Natural killer cell (primary cell): ENCODE data around the gene SIRPD. TPM values are rescaled to one million over a fixed set of nuclear protein-coding genes. Genes with fewer than 3 reads are reported as not detected.

Source experiments
- ATAC-seq, 3 donors: fragments of 150-1000 bp in 2 of 3; fragments of 200-7000 bp in 1 of 3; cut with Tn5 transposase; 1 replicate in 1 of 3; 2 replicates in 2 of 3; pipeline ENCODE4 v1.10.0; 2021; ENCODE audit warnings: mild to moderate bottlenecking in 2 of 3, moderate library complexity in 2 of 3
- DNase-seq, 2 donors: peaks; one replicate each; pipeline versions ENCODE4 v3.0.0 to v3.0.0-alpha.2; 2013 to 2021; ENCODE audit warnings: mixed read lengths in 1 of 2
- H3K27ac ChIP-seq: one replicate; pipeline ENCODE4 v1.5.1; 2013; ENCODE audit warnings: mild to moderate bottlenecking, low read length
- H3K27me3 ChIP-seq: one replicate; pipeline ENCODE4 v1.6.1; 2013; ENCODE audit warnings: low read length; ENCODE audit not compliant: control insufficient read depth, insufficient read depth
- H3K36me3 ChIP-seq: one replicate; pipeline ENCODE4 v1.6.1; 2013; ENCODE audit warnings: low read length; ENCODE audit not compliant: control insufficient read depth, insufficient read depth
- H3K4me1 ChIP-seq: one replicate; pipeline ENCODE4 v1.6.1; 2013; ENCODE audit warnings: low read length; ENCODE audit not compliant: control insufficient read depth, insufficient read depth
- H3K4me3 ChIP-seq: one replicate; pipeline ENCODE4 v1.5.1; 2013; ENCODE audit warnings: low read length
- H3K9me3 ChIP-seq: one replicate; pipeline ENCODE4 v1.6.1; 2013; ENCODE audit warnings: low read length; ENCODE audit not compliant: control insufficient read depth, insufficient read depth
- H3K27ac Mint-ChIP-seq, 2 donors: one replicate each; pipeline ENCODE4 v1.8.0; 2022; ENCODE audit warnings: mild to moderate bottlenecking in 2 of 2, mixed read lengths in 2 of 2, moderate library complexity in 1 of 2
- H3K27me3 Mint-ChIP-seq, 2 donors: one replicate each; pipeline ENCODE4 v1.8.0; 2022; ENCODE audit warnings: low read depth in 2 of 2, mixed read lengths in 2 of 2
- H3K36me3 Mint-ChIP-seq: one replicate; pipeline ENCODE4 v1.8.0; 2022; ENCODE audit warnings: mixed read lengths
- H3K4me1 Mint-ChIP-seq, 2 donors: one replicate each; pipeline ENCODE4 v1.8.0; 2022; ENCODE audit warnings: mixed read lengths in 2 of 2
- H3K4me3 Mint-ChIP-seq: one replicate; pipeline ENCODE4 v1.8.0; 2022; ENCODE audit warnings: mild to moderate bottlenecking, moderate library complexity, mixed read lengths
- H3K9me3 Mint-ChIP-seq, 2 donors: one replicate each; pipeline ENCODE4 v1.8.0; 2022; ENCODE audit warnings: mixed read lengths in 2 of 2
- WGBS: methylation state at CpG from one replicate; pipeline ENCODE4 v1.1.7; 2013; ENCODE audit warnings: missing lambda C conversion rate; ENCODE audit not compliant: insufficient coverage; 5-methylcytosine and 5-hydroxymethylcytosine counted together
- intact Hi-C: fragments of 100-400 bp; cut with micrococcal nuclease; formaldehyde crosslinking; loops from one replicate; pipeline ENCODE4 v1.14.2; 2022
- total RNA-seq, 4 donors: library from RNA; stranded (reverse); fragments of 120-200 nt in 1 of 4; gene quantifications; one replicate each; pipeline versions ENCODE4 v1.2.3 to v1.2.4, GENCODE V29; 2013 to 2022
- TF ChIP-seq, protein P1 (sequence below): fragments of 200-600 bp; IDR thresholded peaks from one replicate; pipeline ENCODE4 v1.8.0; 2022; ENCODE audit warnings: antibody characterized with exemption

Gene SIRPD
- total RNA-seq, 3 donors from 2014 or later (not counting 1 experiment from before 2014, with no cell fraction given): not detected

DNA sequence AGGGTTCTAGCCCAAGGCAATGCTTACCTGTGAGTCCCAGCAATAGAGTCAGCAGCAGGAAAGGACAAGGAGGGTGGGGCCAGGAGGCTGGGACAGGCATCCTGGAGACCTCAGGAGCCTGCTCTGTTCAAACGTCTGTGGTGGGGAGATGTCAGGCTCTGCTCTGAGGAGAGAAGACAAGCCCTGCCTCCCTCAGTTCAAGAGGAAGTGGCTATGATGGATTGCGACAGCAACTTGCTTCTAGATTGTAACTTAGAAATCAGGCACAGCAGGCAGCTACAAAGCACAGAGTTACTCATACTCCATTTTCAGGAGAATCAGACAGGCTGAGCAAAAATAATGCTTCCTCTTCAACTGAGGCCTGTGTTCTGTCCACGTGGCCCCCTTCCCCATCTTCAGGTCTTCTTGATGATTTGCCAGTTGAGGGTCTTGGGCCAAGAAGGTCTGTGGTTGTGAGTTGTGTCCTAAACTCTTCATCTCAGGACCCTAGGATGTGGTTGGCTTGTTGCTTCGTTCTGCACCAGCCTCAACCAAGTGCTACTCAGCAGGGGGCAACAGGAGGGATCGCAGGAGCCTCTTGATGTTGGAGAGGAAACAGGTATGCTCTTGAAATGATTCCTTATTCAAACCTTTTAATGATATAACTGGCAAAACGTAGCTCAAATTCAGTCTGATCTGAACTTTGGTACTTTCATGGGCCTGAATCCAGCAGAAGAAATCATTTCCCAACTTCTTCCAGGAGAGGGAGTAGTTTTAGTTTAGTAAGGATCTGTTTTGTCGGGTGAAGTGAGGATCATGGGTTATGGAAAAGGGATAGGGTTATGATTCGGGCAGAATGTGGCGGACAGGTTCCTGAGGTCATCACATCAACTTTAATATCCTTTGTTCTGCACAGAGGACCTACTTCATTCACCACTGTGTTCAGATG lies 31.3 kb upstream of the SIRPD start:
- Mint-ChIP-seq H3K4me3 (no peak overlapping the region), H3K27me3 (no peaks in the 10 kb centered on the region), H3K9me3 (no peaks in the 10 kb centered on the region), H3K27ac (no peak overlapping the region), H3K36me3 (no peaks in the 10 kb centered on the region), H3K4me1 (no peaks in the 10 kb centered on the region)
- peak in 1 of 2 donors; percentile 58 for DNase-seq
- peak overlapping the region; percentile 48 for H3K27ac ChIP-seq
- intact Hi-C loops: no loop called here
- H3K9me3 ChIP-seq: no peaks in the 10 kb centered on the region
- peak in 1 of 3 donors; percentile 50 for ATAC-seq
- H3K27me3 ChIP-seq: no peaks in the 10 kb centered on the region
- TF ChIP-seq, protein P1, sequence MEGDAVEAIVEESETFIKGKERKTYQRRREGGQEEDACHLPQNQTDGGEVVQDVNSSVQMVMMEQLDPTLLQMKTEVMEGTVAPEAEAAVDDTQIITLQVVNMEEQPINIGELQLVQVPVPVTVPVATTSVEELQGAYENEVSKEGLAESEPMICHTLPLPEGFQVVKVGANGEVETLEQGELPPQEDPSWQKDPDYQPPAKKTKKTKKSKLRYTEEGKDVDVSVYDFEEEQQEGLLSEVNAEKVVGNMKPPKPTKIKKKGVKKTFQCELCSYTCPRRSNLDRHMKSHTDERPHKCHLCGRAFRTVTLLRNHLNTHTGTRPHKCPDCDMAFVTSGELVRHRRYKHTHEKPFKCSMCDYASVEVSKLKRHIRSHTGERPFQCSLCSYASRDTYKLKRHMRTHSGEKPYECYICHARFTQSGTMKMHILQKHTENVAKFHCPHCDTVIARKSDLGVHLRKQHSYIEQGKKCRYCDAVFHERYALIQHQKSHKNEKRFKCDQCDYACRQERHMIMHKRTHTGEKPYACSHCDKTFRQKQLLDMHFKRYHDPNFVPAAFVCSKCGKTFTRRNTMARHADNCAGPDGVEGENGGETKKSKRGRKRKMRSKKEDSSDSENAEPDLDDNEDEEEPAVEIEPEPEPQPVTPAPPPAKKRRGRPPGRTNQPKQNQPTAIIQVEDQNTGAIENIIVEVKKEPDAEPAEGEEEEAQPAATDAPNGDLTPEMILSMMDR: no peak
- 4% methylated on average over 3 of the region's 9 CpGs for WGBS
- H3K36me3 ChIP-seq: no peaks in the 10 kb centered on the region
- H3K4me3 ChIP-seq: no peak overlapping the region
- peaks cover 14% of the 10 kb centered on the region for H3K4me1 ChIP-seq

DNA sequence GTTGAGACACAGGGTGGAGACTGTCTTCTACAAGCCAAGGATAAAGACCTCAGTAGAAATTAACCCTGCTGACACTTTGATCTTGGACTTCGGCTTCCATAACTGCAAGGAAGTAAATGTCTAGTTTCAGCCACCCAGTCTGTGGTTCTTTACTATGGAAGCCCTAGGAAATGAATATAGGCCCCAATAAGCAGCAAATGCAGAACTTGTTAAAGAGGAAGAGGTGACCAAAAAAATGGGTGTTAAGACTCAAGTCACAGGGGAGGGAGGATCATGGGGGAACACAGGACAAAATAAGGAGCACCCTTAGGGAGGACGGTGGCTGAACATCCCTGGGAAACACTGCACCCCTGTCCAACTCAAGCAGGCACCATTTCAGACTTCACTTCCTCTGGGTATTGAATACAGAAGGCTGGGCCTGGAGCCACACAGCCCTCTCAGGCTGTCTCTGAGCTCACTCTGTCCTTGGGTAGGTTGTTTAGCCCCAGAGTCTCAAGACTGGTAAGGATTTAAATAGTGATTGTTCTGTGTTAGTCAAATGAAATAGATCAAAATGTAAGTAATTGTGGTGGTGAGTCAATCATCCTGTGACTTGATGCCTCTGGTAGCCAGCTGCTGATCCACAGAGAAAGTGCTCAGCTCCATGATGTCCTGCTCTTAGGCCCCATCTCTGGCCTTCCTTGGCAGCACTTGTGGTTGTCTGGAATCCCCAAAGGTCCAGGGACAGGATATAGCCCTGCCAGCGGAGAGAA lies 30.5 kb upstream of the SIRPD start:
- Histone ChIP-seq H3K4me3 (no peak overlapping the region), H3K36me3 (no peaks in the 10 kb centered on the region), H3K27me3 (no peaks in the 10 kb centered on the region), H3K9me3 (no peaks in the 10 kb centered on the region), H3K4me1 (peaks cover 14% of the 10 kb centered on the region), H3K27ac (peak overlapping the region; percentile 48)
- no peak for ATAC-seq
- intact Hi-C loops: no loop called here
- Mint-ChIP-seq H3K9me3 (no peaks in the 10 kb centered on the region), H3K27ac (no peak overlapping the region), H3K4me1 (no peaks in the 10 kb centered on the region), H3K4me3 (no peak overlapping the region), H3K27me3 (no peaks in the 10 kb centered on the region), H3K36me3 (no peaks in the 10 kb centered on the region)
- TF ChIP-seq, protein P1: no peak
- DNase-seq: peak in 1 of 2 donors; percentile 5
- 73% methylated on average over 3 of the region's 3 CpGs for WGBS

DNA sequence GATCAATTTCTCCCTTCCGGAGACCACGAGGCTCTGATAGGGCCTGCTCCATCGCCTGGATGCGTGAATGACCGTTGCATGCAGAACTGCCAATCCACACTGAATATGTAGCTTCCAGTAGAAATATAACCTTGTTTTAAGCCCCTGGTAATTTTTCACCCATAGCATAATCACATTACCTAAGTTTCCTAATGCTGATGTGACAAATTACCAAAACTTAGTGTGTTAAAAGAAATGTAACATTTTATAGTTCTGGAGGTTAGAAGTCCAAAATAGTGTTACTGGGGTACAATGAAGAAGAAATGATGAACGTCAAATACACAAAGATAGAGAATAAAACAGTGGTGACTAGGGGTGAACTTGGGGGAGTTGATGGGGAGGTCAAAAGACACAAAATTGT lies 22.0 kb upstream of the SIRPD start:
- Mint-ChIP-seq H3K36me3 (no peaks in the 10 kb centered on the region), H3K27ac (no peak overlapping the region), H3K27me3 (peaks cover 0 to 8% of the 10 kb centered on the region in 2 donors), H3K9me3 (no peaks in the 10 kb centered on the region), H3K4me1 (no peaks in the 10 kb centered on the region), H3K4me3 (no peak overlapping the region)
- TF ChIP-seq, protein P1: no peak
- no peaks in the 10 kb centered on the region for H3K9me3 ChIP-seq
- ATAC-seq (no peak), DNase-seq (no peak)
- H3K27ac ChIP-seq: no peak overlapping the region
- WGBS: 97% methylated on average over 6 of the region's 6 CpGs
- H3K4me1 ChIP-seq: no peaks in the 10 kb centered on the region
- H3K36me3 ChIP-seq: no peaks in the 10 kb centered on the region
- intact Hi-C loops: no loop called here
- no peak overlapping the region for H3K4me3 ChIP-seq
- no peaks in the 10 kb centered on the region for H3K27me3 ChIP-seq
